ENCODE measurements around the gene HGF.

The HGF gene

GRCh38 chr7:81676105-81676811 is 93.6 kb downstream of the HGF start:
- H3K27me3 ChIP-seq (ENCODE audit: insufficient read depth, poor library complexity, severe bottlenecking), result no peaks in the 10 kb centered on the region
- H3K27ac ChIP-seq (replicated peaks), result no peak overlapping the region
- no peak for DNase-seq (ENCODE audit: low read depth in 1 of 2, low spot score in 1 of 2)
- no peak overlapping the region for H3K4me3 ChIP-seq (replicated peaks; ENCODE audit: insufficient read depth, low read length)
- TF ChIP-seq, protein P1, sequence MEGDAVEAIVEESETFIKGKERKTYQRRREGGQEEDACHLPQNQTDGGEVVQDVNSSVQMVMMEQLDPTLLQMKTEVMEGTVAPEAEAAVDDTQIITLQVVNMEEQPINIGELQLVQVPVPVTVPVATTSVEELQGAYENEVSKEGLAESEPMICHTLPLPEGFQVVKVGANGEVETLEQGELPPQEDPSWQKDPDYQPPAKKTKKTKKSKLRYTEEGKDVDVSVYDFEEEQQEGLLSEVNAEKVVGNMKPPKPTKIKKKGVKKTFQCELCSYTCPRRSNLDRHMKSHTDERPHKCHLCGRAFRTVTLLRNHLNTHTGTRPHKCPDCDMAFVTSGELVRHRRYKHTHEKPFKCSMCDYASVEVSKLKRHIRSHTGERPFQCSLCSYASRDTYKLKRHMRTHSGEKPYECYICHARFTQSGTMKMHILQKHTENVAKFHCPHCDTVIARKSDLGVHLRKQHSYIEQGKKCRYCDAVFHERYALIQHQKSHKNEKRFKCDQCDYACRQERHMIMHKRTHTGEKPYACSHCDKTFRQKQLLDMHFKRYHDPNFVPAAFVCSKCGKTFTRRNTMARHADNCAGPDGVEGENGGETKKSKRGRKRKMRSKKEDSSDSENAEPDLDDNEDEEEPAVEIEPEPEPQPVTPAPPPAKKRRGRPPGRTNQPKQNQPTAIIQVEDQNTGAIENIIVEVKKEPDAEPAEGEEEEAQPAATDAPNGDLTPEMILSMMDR (IDR thresholded peaks at IDR 0.05; ENCODE audit: insufficient read depth, low read length), result no peak
- TF ChIP-seq POLR2AphosphoS5 (IDR thresholded peaks at IDR 0.05; ENCODE audit: low read depth) (no peak), GABPA (IDR thresholded peaks at IDR 0.05; ENCODE audit: low read depth) (no peak), SPI1 (IDR thresholded peaks at IDR 0.05; ENCODE audit: borderline replicate concordance, low read depth) (no peak)
- TF ChIP-seq, protein P2, sequence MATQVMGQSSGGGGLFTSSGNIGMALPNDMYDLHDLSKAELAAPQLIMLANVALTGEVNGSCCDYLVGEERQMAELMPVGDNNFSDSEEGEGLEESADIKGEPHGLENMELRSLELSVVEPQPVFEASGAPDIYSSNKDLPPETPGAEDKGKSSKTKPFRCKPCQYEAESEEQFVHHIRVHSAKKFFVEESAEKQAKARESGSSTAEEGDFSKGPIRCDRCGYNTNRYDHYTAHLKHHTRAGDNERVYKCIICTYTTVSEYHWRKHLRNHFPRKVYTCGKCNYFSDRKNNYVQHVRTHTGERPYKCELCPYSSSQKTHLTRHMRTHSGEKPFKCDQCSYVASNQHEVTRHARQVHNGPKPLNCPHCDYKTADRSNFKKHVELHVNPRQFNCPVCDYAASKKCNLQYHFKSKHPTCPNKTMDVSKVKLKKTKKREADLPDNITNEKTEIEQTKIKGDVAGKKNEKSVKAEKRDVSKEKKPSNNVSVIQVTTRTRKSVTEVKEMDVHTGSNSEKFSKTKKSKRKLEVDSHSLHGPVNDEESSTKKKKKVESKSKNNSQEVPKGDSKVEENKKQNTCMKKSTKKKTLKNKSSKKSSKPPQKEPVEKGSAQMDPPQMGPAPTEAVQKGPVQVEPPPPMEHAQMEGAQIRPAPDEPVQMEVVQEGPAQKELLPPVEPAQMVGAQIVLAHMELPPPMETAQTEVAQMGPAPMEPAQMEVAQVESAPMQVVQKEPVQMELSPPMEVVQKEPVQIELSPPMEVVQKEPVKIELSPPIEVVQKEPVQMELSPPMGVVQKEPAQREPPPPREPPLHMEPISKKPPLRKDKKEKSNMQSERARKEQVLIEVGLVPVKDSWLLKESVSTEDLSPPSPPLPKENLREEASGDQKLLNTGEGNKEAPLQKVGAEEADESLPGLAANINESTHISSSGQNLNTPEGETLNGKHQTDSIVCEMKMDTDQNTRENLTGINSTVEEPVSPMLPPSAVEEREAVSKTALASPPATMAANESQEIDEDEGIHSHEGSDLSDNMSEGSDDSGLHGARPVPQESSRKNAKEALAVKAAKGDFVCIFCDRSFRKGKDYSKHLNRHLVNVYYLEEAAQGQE (IDR thresholded peaks at IDR 0.05; ENCODE audit: insufficient replicate concordance, low read depth), result no peak

DNA sequence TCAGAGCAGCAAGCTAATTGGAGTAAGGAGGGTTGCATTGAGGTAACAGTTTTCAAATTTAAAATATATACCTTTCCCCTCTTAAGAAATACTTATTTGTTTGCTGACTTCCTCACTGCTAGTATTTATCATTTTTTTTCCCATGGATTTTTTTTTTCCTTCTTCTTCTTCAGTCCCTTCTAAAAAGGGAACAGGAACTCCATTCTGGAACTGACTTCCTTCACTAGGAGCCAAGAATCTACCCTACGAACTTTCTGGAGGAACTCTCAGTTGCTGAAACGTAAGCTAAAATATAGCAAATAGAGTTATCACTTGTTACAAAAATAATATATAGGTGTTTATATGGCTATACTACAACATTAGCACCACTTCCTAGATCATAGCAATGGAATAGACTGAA is 95.4 kb downstream of the HGF start:
- DNase-seq (ENCODE audit: low read depth in 1 of 2, low spot score in 1 of 2), result no peak
- TF ChIP-seq, protein P1 (IDR thresholded peaks at IDR 0.05; ENCODE audit: insufficient read depth, low read length), result no peak
- TF ChIP-seq GABPA (IDR thresholded peaks at IDR 0.05; ENCODE audit: low read depth), result no peak
- no peak for TF ChIP-seq SPI1 (IDR thresholded peaks at IDR 0.05; ENCODE audit: borderline replicate concordance, low read depth)
- TF ChIP-seq, protein P2 (IDR thresholded peaks at IDR 0.05; ENCODE audit: insufficient replicate concordance, low read depth), result no peak
- TF ChIP-seq POLR2AphosphoS5 (IDR thresholded peaks at IDR 0.05; ENCODE audit: low read depth), result no peak
- Histone ChIP-seq H3K4me3 (replicated peaks; ENCODE audit: insufficient read depth, low read length) (no peak overlapping the region), H3K27ac (replicated peaks) (no peak overlapping the region), H3K27me3 (ENCODE audit: insufficient read depth, poor library complexity, severe bottlenecking) (no peaks in the 10 kb centered on the region)

DNA sequence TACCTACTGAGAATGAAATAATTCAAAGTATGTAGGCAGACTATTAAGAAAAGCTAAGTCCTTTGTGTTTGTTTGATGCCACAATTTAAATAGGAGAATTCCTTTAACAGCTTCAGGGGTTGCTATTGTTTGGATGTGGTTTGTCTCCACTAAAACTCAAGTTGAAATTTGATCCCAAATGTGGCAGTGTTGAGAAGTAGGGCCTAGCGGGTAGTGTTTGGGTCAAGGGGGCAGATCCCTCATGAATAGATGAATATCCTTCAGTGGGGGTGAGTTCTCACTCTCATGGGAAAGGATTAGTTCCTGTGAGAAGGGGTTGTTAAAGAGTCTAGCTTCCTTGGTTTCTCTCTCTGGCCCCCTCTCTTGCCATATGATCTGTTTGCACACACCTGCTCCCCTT is 97.0 kb downstream of the HGF start:
- no peak for DNase-seq (ENCODE audit: low read depth in 1 of 2, low spot score in 1 of 2)
- H3K4me3 ChIP-seq (replicated peaks; ENCODE audit: insufficient read depth, low read length), result no peak overlapping the region
- H3K27me3 ChIP-seq (ENCODE audit: insufficient read depth, poor library complexity, severe bottlenecking), result no peaks in the 10 kb centered on the region
- H3K27ac ChIP-seq (replicated peaks), result no peak overlapping the region
- no peak for TF ChIP-seq SPI1 (IDR thresholded peaks at IDR 0.05; ENCODE audit: borderline replicate concordance, low read depth)
- no peak for TF ChIP-seq GABPA (IDR thresholded peaks at IDR 0.05; ENCODE audit: low read depth)
- no peak for TF ChIP-seq POLR2AphosphoS5 (IDR thresholded peaks at IDR 0.05; ENCODE audit: low read depth)
- TF ChIP-seq, protein P2 (IDR thresholded peaks at IDR 0.05; ENCODE audit: insufficient replicate concordance, low read depth), result no peak
- TF ChIP-seq, protein P1 (IDR thresholded peaks at IDR 0.05; ENCODE audit: insufficient read depth, low read length), result no peak

Measured in HL-60 (cell line).